Measurements from ENCODE around the gene CHCHD6.

GRCh38 chr3:126932188-126932931, 228.3 kb downstream of the CHCHD6 start:
- no peak for TF ChIP-seq CTCF (IDR thresholded peaks at IDR 0.05; ENCODE audit: extremely low read depth in 1 of 2, insufficient read depth in 1 of 2, low read depth in 1 of 2, low read length in 2 of 2)
- TF ChIP-seq POLR2A (IDR thresholded peaks at IDR 0.05; ENCODE audit: low read depth, low read length) = no peak
- no peak for TF ChIP-seq EZH2 (IDR thresholded peaks at IDR 0.05; ENCODE audit: borderline replicate concordance, low read depth, low read length, severe bottlenecking)
- TF ChIP-seq JUN (IDR thresholded peaks at IDR 0.05; ENCODE audit: borderline replicate concordance, insufficient read depth, insufficient read length, low read depth) = no peak

Measured in endothelial cell of umbilical vein (primary cell).